Smooth muscle cell (in vitro differentiated cells): Measurements from ENCODE around the gene CIDEA. TPM values are rescaled to one million over a fixed set of nuclear protein-coding genes. Genes with fewer than 3 reads are reported as not detected.

Source experiments
- DNase-seq: peaks from one replicate; lab custom pipeline; 2025; ENCODE audit not compliant: unreplicated experiment; lab: John Stamatoyannopoulos, UW
- H2AFZ ChIP-seq: fragments of 200-600 bp; sonication (generic); 2 replicates; pipeline ENCODE4 v1.6.0; 2016; ENCODE audit warnings: antibody characterized with exemption, low read depth, mild to moderate bottlenecking
- H3F3A ChIP-seq: fragments of 200-600 bp; sonication (generic); 2 replicates; pipeline ENCODE4 v1.6.0; 2017; ENCODE audit warnings: antibody characterized with exemption, low read depth
- H3K27ac ChIP-seq: fragments of 200-600 bp; sonication (generic); 2 replicates; pipeline ENCODE4 v1.5.1; 2016; ENCODE audit warnings: low read depth, mild to moderate bottlenecking
- H3K27me3 ChIP-seq: fragments of 200-600 bp; sonication (generic); 2 replicates; pipeline ENCODE4 v1.6.1; 2016; ENCODE audit warnings: low read depth, mild to moderate bottlenecking
- H3K36me3 ChIP-seq: fragments of 200-600 bp; sonication (generic); 2 replicates; pipeline ENCODE4 v1.5.1; 2016; ENCODE audit warnings: low read depth
- H3K4me1 ChIP-seq: fragments of 200-600 bp; sonication (generic); 2 replicates; pipeline ENCODE4 v1.5.1; 2016; ENCODE audit warnings: low read depth
- H3K4me2 ChIP-seq: fragments of 200-600 bp; sonication (generic); 2 replicates; pipeline ENCODE4 v1.6.0; 2016; ENCODE audit warnings: mild to moderate bottlenecking
- H3K4me3 ChIP-seq: fragments of 200-600 bp; sonication (generic); 2 replicates; pipeline ENCODE4 v1.5.1; 2016; ENCODE audit warnings: mild to moderate bottlenecking
- H3K79me2 ChIP-seq: fragments of 200-600 bp; sonication (generic); 2 replicates; pipeline ENCODE4 v1.6.0; 2016; ENCODE audit warnings: low read depth, mild to moderate bottlenecking
- H3K9ac ChIP-seq: fragments of 200-600 bp; sonication (generic); 2 replicates; pipeline ENCODE4 v1.6.0; 2016; ENCODE audit warnings: low read depth
- H3K9me3 ChIP-seq: fragments of 200-600 bp; sonication (generic); replicated peaks from 2 replicates; pipeline ENCODE4 v1.5.1; 2016; ENCODE audit warnings: low read depth
- H4K20me1 ChIP-seq: fragments of 200-600 bp; sonication (generic); 2 replicates; pipeline ENCODE4 v1.6.0; 2016; ENCODE audit warnings: low read depth
- WGBS: methylation state at CpG from one replicate; pipeline ENCODE4 v1.1.7; 2016; ENCODE audit warnings: low lambda C conversion rate; 5-methylcytosine and 5-hydroxymethylcytosine counted together
- polyA plus RNA-seq: library from polyadenylated mRNA; unstranded; fragments of >200 nt; fragmentation: Nextera tagmentation; extraction: Ambion mirVana; gene quantifications from 2 replicates; pipeline ENCODE4 v1.2.1, GENCODE V29; 2016
- total RNA-seq: library from RNA; depleted of rRNA; stranded (reverse); fragments of >200 nt; gene quantifications from 2 replicates; pipeline ENCODE4 v1.2.3, GENCODE V29; 2014
- TF ChIP-seq, protein P1 (sequence below): fragments of 200-600 bp; sonication (generic); IDR thresholded peaks from 2 replicates; pipeline ENCODE4 v1.5.1; 2017; ENCODE audit warnings: borderline replicate concordance, mild to moderate bottlenecking, antibody characterized with exemption; ENCODE audit not compliant: insufficient read depth, poor library complexity, severe bottlenecking

CIDEA gene
- total and polyA plus RNA-seq, 2 experiments from 2014 or later = not detected

DNA sequence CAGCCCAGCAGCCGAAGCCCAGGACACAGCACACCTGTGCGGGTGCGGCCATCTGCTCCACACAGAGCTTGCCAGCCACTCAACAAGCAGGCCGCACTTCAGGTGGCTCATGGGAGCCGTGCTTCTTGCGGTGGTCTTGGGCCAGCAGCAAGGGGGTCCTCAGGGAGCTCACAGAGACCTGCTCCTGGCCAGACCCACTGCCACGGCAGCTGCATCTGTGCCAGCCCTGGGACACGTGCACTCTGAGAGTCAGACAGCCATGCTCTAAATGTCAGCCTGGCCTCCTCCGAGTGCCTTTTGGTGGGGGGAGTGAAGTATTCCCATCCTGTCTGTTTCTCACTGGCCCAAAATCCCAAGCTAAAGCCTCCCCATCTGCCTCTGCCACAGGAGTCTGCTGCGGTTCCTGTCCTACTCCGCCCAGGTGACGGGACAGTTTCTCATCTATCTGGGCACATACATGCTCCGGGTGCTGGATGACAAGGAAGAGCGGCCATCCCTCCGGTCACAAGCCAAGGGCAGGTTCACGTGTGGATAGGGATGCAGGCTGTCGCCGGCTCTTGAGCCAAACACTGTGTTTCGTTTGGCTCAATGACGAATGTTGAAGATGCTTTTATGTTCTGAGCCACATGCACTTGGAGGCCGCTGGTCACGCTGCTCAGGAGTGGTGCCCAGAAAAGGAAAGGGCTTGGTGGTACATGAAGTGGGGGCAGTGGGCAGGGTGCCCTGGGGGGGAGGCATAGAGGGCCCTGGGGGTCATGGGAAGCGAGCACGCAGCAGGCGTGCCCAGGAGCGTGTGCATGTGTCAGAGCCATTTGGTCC is 22.8 kb downstream of the CIDEA start:
- H3K79me2 ChIP-seq = no peaks in the 10 kb centered on the region
- 94% methylated on average over 23 of the region's 26 CpGs for whole genome bisulfite sequencing

GRCh38 chr18:12278215-12278671 is 24.1 kb downstream of the CIDEA start:
- DNase-seq = no peak
- TF ChIP-seq, protein P1, sequence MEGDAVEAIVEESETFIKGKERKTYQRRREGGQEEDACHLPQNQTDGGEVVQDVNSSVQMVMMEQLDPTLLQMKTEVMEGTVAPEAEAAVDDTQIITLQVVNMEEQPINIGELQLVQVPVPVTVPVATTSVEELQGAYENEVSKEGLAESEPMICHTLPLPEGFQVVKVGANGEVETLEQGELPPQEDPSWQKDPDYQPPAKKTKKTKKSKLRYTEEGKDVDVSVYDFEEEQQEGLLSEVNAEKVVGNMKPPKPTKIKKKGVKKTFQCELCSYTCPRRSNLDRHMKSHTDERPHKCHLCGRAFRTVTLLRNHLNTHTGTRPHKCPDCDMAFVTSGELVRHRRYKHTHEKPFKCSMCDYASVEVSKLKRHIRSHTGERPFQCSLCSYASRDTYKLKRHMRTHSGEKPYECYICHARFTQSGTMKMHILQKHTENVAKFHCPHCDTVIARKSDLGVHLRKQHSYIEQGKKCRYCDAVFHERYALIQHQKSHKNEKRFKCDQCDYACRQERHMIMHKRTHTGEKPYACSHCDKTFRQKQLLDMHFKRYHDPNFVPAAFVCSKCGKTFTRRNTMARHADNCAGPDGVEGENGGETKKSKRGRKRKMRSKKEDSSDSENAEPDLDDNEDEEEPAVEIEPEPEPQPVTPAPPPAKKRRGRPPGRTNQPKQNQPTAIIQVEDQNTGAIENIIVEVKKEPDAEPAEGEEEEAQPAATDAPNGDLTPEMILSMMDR = no peak
- H3F3A ChIP-seq = peaks cover 3% of the 10 kb centered on the region
- peak overlapping the region; percentile 45 for H3K4me3 ChIP-seq
- H3K4me2 ChIP-seq = peak overlapping the region; percentile 87
- peaks cover 22% of the 10 kb centered on the region for H3K4me1 ChIP-seq
- H2AFZ ChIP-seq = no peak overlapping the region
- 71% methylated on average over 7 of the region's 7 CpGs for WGBS
- no peaks in the 10 kb centered on the region for H4K20me1 ChIP-seq
- H3K79me2 ChIP-seq = no peaks in the 10 kb centered on the region
- H3K27ac ChIP-seq = peak overlapping the region; percentile 99
- no peaks in the 10 kb centered on the region for H3K27me3 ChIP-seq
- peak overlapping the region; percentile 82 for H3K9ac ChIP-seq
- H3K9me3 ChIP-seq = no peaks in the 10 kb centered on the region
- no peaks in the 10 kb centered on the region for H3K36me3 ChIP-seq

More for the DNA sequence above, 22.8 kb downstream of the CIDEA start:
- Histone ChIP-seq H3K4me2 (no peak overlapping the region), H3K36me3 (no peaks in the 10 kb centered on the region), H2AFZ (no peak overlapping the region), H3K27ac (peak overlapping the region; percentile 99), H3K4me1 (peaks cover 18% of the 10 kb centered on the region), H3K4me3 (no peak overlapping the region), H3K27me3 (no peaks in the 10 kb centered on the region), H3F3A (peaks cover 3% of the 10 kb centered on the region), H3K9me3 (no peaks in the 10 kb centered on the region), H4K20me1 (no peaks in the 10 kb centered on the region), H3K9ac (no peak overlapping the region)
- TF ChIP-seq, protein P1 = no peak
- DNase-seq = no peak

- Histone ChIP-seq H3K9ac (peak overlapping the region; percentile 82), H2AFZ (peak overlapping the region; percentile 70)
- 17% methylated on average over 30 of the region's 30 CpGs for WGBS
Observed at GRCh38 chr18:12278741-12279682, 24.9 kb downstream of the CIDEA start.

More at GRCh38 chr18:12278741-12279682, 24.9 kb downstream of the CIDEA start:
- Histone ChIP-seq H4K20me1 (no peaks in the 10 kb centered on the region), H3K27ac (peak overlapping the region; percentile 99), H3K4me2 (peak overlapping the region; percentile 87), H3K4me3 (peak overlapping the region; percentile 45), H3K4me1 (peaks cover 22% of the 10 kb centered on the region), H3K79me2 (no peaks in the 10 kb centered on the region), H3F3A (peaks cover 3% of the 10 kb centered on the region), H3K36me3 (no peaks in the 10 kb centered on the region), H3K27me3 (no peaks in the 10 kb centered on the region), H3K9me3 (no peaks in the 10 kb centered on the region)
- DNase-seq = peak; percentile 66
- TF ChIP-seq, protein P1 = no peak
